HL-60 (cell line): ENCODE measurements around the gene GABRD.
"Not testable (repeated sequence)": the region's sequence is repeated elsewhere in the genome, so short reads cannot be mapped to it uniquely, and the experiment has no call there.

Source experiments
- DNase-seq, 2 experiments: peaks; one replicate each; pipeline ENCODE4 v3.0.0-alpha.2; 2010 to 2020; ENCODE audit warnings: low read depth in 1 of 2, low spot score in 1 of 2
- H3K27ac ChIP-seq: fragments of 250-450 bp; sonication (Bioruptor Pico); replicated peaks from 2 replicates; pipeline ENCODE4 v1.5.1; 2020; ENCODE audit warnings: mild to moderate bottlenecking, moderate library complexity
- H3K27me3 ChIP-seq: fragments of 250-450 bp; sonication (Bioruptor Pico); 2 replicates; pipeline ENCODE4 v1.5.1; 2021; ENCODE audit warnings: mild to moderate bottlenecking, moderate library complexity; ENCODE audit not compliant: insufficient read depth, poor library complexity, severe bottlenecking
- H3K4me3 ChIP-seq: replicated peaks from 2 replicates; pipeline ENCODE4 v1.5.1; 2011; ENCODE audit warnings: mild to moderate bottlenecking, control low read depth, low read length; ENCODE audit not compliant: insufficient read depth
- CTCF ChIP-seq: IDR thresholded peaks from one replicate; pipeline ENCODE4 v1.5.1; 2011; ENCODE audit warnings: low read length, control low read depth, inconsistent platforms; ENCODE audit not compliant: insufficient read depth
- GABPA ChIP-seq: IDR thresholded peaks from 2 replicates; pipeline ENCODE4 v1.6.1; 2012; ENCODE audit warnings: low read depth
- POLR2AphosphoS5 ChIP-seq: IDR thresholded peaks from 2 replicates; pipeline ENCODE4 v1.6.1; 2012; ENCODE audit warnings: low read depth
- REST ChIP-seq: IDR thresholded peaks from 2 replicates; pipeline ENCODE4 v1.6.1; 2012; ENCODE audit warnings: low read depth; ENCODE audit not compliant: insufficient replicate concordance
- SPI1 ChIP-seq: IDR thresholded peaks from 2 replicates; pipeline ENCODE4 v1.6.1; 2012; ENCODE audit warnings: low read depth, mild to moderate bottlenecking, borderline replicate concordance

The GABRD gene

GRCh38 chr1:1980467-1981141 lies 38.5 kb upstream of the GABRD start:
- H3K27ac ChIP-seq = no peak overlapping the region
- no peak for TF ChIP-seq SPI1
- no peak for TF ChIP-seq GABPA
- TF ChIP-seq REST = no peak
- no peak for TF ChIP-seq POLR2AphosphoS5
- TF ChIP-seq CTCF = no peak
- H3K4me3 ChIP-seq = no peak overlapping the region
- H3K27me3 ChIP-seq = no peaks in the 10 kb centered on the region
- no peak for DNase-seq

GRCh38 chr1:1981142-1981500 lies 38.0 kb upstream of the GABRD start:
- Histone ChIP-seq H3K27me3 (no peaks in the 10 kb centered on the region), H3K4me3 (no peak overlapping the region), H3K27ac (no peak overlapping the region)
- TF ChIP-seq REST = no peak
- TF ChIP-seq POLR2AphosphoS5 = no peak
- no peak for TF ChIP-seq CTCF
- no peak for TF ChIP-seq SPI1
- no peak for TF ChIP-seq GABPA
- no peak for DNase-seq

GRCh38 chr1:1981631-1982327 lies 37.4 kb upstream of the GABRD start:
- not testable (repeated sequence) for H3K27me3 ChIP-seq, H3K27ac ChIP-seq, H3K4me3 ChIP-seq, DNase-seq

- H3K27ac ChIP-seq = no peak overlapping the region
- DNase-seq = no peak
- no peak for TF ChIP-seq CTCF
- TF ChIP-seq GABPA = no peak
- no peak for TF ChIP-seq REST
- TF ChIP-seq POLR2AphosphoS5 = no peak
- no peak for TF ChIP-seq SPI1
- no peak overlapping the region for H3K4me3 ChIP-seq
- no peaks in the 10 kb centered on the region for H3K27me3 ChIP-seq
Observed at GRCh38 chr1:1982379-1983232, 36.5 kb upstream of the GABRD start.
